A549 (cell line): ENCODE data around the gene ADCK2.
"Not testable (repeated sequence)": the region's sequence is repeated elsewhere in the genome, so short reads cannot be mapped to it uniquely, and the experiment has no call there.

Experiments
- CHD4 ChIP-seq: fragments of 200-600 bp; sonication (generic); IDR thresholded peaks from 2 replicates; pipeline ENCODE4 v1.6.1; 2016; ENCODE audit warnings: antibody characterized with exemption, mild to moderate bottlenecking, borderline replicate concordance
- CTCF ChIP-seq: fragments of >200 bp; sonication (Bioruptor Twin); formaldehyde crosslinking; IDR thresholded peaks from 3 replicates; pipeline ENCODE4 v1.5.1; 2016
- HMGXB4 ChIP-seq: fragments of 250-450 bp; sonication (Bioruptor Pico); IDR thresholded peaks from 2 replicates; pipeline ENCODE4 v1.5.0; 2021; ENCODE audit warnings: mild to moderate bottlenecking, moderate library complexity, borderline replicate concordance
- NFE2L2 ChIP-seq: fragments of 150-350 bp; conservative IDR thresholded peaks from 2 replicates; pipeline ENCODE4 v1.6.1; 2014; ENCODE audit warnings: low read length
- PBX3 ChIP-seq: IDR thresholded peaks from 2 replicates; pipeline ENCODE4 v1.6.1; 2012
- POLR2A ChIP-seq: IDR thresholded peaks from 2 replicates; pipeline ENCODE4 v1.6.1; 2012; ENCODE audit warnings: mild to moderate bottlenecking, low read length
- REST ChIP-seq: fragments of 200-600 bp; sonication (generic); IDR thresholded peaks from 2 replicates; pipeline ENCODE4 v1.6.1; 2016; ENCODE audit warnings: antibody characterized with exemption, mild to moderate bottlenecking, moderate library complexity

- TF ChIP-seq CTCF; REST; POLR2A; NFE2L2; PBX3; HMGXB4 (CRISPR knock-in tag); CHD4: not testable (repeated sequence)
Observed at GRCh38 chr7:140693849-140694248, 21.1 kb downstream of the ADCK2 start.
